Activated naive CD4-positive, alpha-beta T cell treated with anti-CD3 and anti-CD28 coated beads, Interleukin-2, amount 50 U/mL, for 16 hours (primary cell): ENCODE data around the gene OR5A1.
"Not testable (repeated sequence)": the region's sequence is repeated elsewhere in the genome, so short reads cannot be mapped to it uniquely, and the experiment has no call there.

Experiments used
- DNase-seq: peaks from one replicate; pipeline ENCODE4 v3.0.0-alpha.2; 2020

Gene OR5A1

GRCh38 chr11:59436169-59436568 lies at the start of gene OR5A1:
Gene OR5A1, plus strand, starts transcription at chr11:59436469. Its CDS starts 6,700 bp downstream, at chr11:59443169.
- DNase-seq, result no peak

GRCh38 chr11:59394186-59394585 lies 42.1 kb upstream of the OR5A1 start:
- DNase-seq, result no peak

- DNase-seq, result no peak
Measured at GRCh38 chr11:59400461-59401261, 35.6 kb upstream of the OR5A1 start.

- DNase-seq, result no peak
Measured at GRCh38 chr11:59401262-59401552, 35.1 kb upstream of the OR5A1 start.

GRCh38 chr11:59403546-59403945 lies 32.7 kb upstream of the OR5A1 start:
- no peak for DNase-seq

- DNase-seq, result no peak
Measured at GRCh38 chr11:59413646-59414045, 22.6 kb upstream of the OR5A1 start.

- no peak for DNase-seq
Measured at GRCh38 chr11:59415111-59415510, 21.2 kb upstream of the OR5A1 start.

- no peak for DNase-seq
Measured at GRCh38 chr11:59416613-59417012, 19.7 kb upstream of the OR5A1 start.

- no peak for DNase-seq
Measured at GRCh38 chr11:59417023-59417422, 19.2 kb upstream of the OR5A1 start.

- DNase-seq, result no peak
Measured at GRCh38 chr11:59418156-59418555, 18.1 kb upstream of the OR5A1 start.

- no peak for DNase-seq
Measured at GRCh38 chr11:59423835-59424234, 12.4 kb upstream of the OR5A1 start.

GRCh38 chr11:59425131-59425530 lies 11.1 kb upstream of the OR5A1 start:
- DNase-seq, result no peak

GRCh38 chr11:59426361-59427067 lies 9.8 kb upstream of the OR5A1 start, which contains the start of gene OR5A2:
Gene OR5A2, minus strand, starts transcription at chr11:59426413. Its CDS starts 3,460 bp downstream, at chr11:59422953.
- DNase-seq, result no peak

GRCh38 chr11:59427068-59427382 lies 9.2 kb upstream of the OR5A1 start:
- no peak for DNase-seq

- no peak for DNase-seq
Measured at GRCh38 chr11:59429924-59430516, 6.2 kb upstream of the OR5A1 start.

- no peak for DNase-seq
Measured at GRCh38 chr11:59437770-59438169, 1.5 kb downstream of the OR5A1 start.

GRCh38 chr11:59445624-59446023 lies 9.4 kb downstream of the OR5A1 start:
- not testable (repeated sequence) for DNase-seq

- no peak for DNase-seq
Measured at GRCh38 chr11:59448484-59448883, 12.2 kb downstream of the OR5A1 start.

GRCh38 chr11:59456661-59457060 lies 20.4 kb downstream of the OR5A1 start, which contains the start of gene OR4D6:
Gene OR4D6, plus strand, starts transcription at chr11:59456961. Its CDS starts 0 bp downstream, at chr11:59456961.
- no peak for DNase-seq

- no peak for DNase-seq
Measured at GRCh38 chr11:59459916-59460315, 23.6 kb downstream of the OR5A1 start.

- no peak for DNase-seq
Measured at GRCh38 chr11:59463190-59463641, 26.9 kb downstream of the OR5A1 start.

- DNase-seq, result no peak
Measured at GRCh38 chr11:59473015-59473414, 36.7 kb downstream of the OR5A1 start, which contains the start of gene OR4D10. Gene OR4D10, plus strand, starts transcription at chr11:59473315. Its CDS starts 4,115 bp downstream, at chr11:59477430.

- DNase-seq, result no peak
Measured at GRCh38 chr11:59475176-59475575, 38.9 kb downstream of the OR5A1 start.

GRCh38 chr11:59479906-59480305 lies 43.6 kb downstream of the OR5A1 start:
- DNase-seq, result no peak
